ENCODE measurements around the gene MYEOV.
A peak's percentile ranks its signal among the peaks of the same experiment; 100 is the strongest.

The MYEOV gene

GRCh38 chr11:69265911-69266510 is 27.9 kb upstream of the MYEOV start:
- no peak for DNase-seq (ENCODE audit: low spot score)

GRCh38 chr11:69267395-69267805 is 26.6 kb upstream of the MYEOV start:
- no peak for DNase-seq (ENCODE audit: low spot score)

- DNase-seq (ENCODE audit: low spot score) = no peak
Observed at GRCh38 chr11:69268911-69269310, 25.0 kb upstream of the MYEOV start.

- DNase-seq (ENCODE audit: low spot score) = no peak
Observed at GRCh38 chr11:69269388-69269787, 24.6 kb upstream of the MYEOV start.

GRCh38 chr11:69269926-69270697 is 23.8 kb upstream of the MYEOV start:
- DNase-seq (ENCODE audit: low spot score) = no peak

GRCh38 chr11:69270941-69271340 is 23.0 kb upstream of the MYEOV start:
- no peak for DNase-seq (ENCODE audit: low spot score)

GRCh38 chr11:69272055-69272454 is 21.9 kb upstream of the MYEOV start:
- no peak for DNase-seq (ENCODE audit: low spot score)

- DNase-seq (ENCODE audit: low spot score) = no peak
Observed at GRCh38 chr11:69272831-69273485, 21.0 kb upstream of the MYEOV start.

- DNase-seq (ENCODE audit: low spot score) = no peak
Observed at GRCh38 chr11:69273571-69273970, 20.4 kb upstream of the MYEOV start.

- peak; percentile 86 for DNase-seq (ENCODE audit: low spot score)
Observed at GRCh38 chr11:69274531-69275016, 19.4 kb upstream of the MYEOV start.

- DNase-seq (ENCODE audit: low spot score) = no peak
Observed at GRCh38 chr11:69275178-69275577, 18.8 kb upstream of the MYEOV start.

GRCh38 chr11:69276165-69276564 is 17.8 kb upstream of the MYEOV start:
- no peak for DNase-seq (ENCODE audit: low spot score)

- peak; percentile 74 for DNase-seq (ENCODE audit: low spot score)
Observed at GRCh38 chr11:69277074-69277809, 16.7 kb upstream of the MYEOV start.

GRCh38 chr11:69278091-69278867 is 15.7 kb upstream of the MYEOV start:
- DNase-seq (ENCODE audit: low spot score) = peak; percentile 92

GRCh38 chr11:69280451-69280850 is 13.5 kb upstream of the MYEOV start:
- no peak for DNase-seq (ENCODE audit: low spot score)

- no peak for DNase-seq (ENCODE audit: low spot score)
Observed at GRCh38 chr11:69280994-69281393, 13.0 kb upstream of the MYEOV start.

- no peak for DNase-seq (ENCODE audit: low spot score)
Observed at GRCh38 chr11:69283446-69283845, 10.5 kb upstream of the MYEOV start.

GRCh38 chr11:69284081-69284511 is 9.9 kb upstream of the MYEOV start:
- no peak for DNase-seq (ENCODE audit: low spot score)

GRCh38 chr11:69285091-69285490 is 8.9 kb upstream of the MYEOV start:
- DNase-seq (ENCODE audit: low spot score) = no peak

- no peak for DNase-seq (ENCODE audit: low spot score)
Observed at GRCh38 chr11:69285766-69286165, 8.2 kb upstream of the MYEOV start.

All from HuH-7.5 (cell line).